HG02840 (cell line): ENCODE results near the gene ZNG1B.
"Not testable (repeated sequence)": the region's sequence is repeated elsewhere in the genome, so short reads cannot be mapped to it uniquely, and the experiment has no call there.

Experiments used
- ATAC-seq: cut with Tn5 transposase; IDR thresholded peaks from one replicate; pipeline ENCODE4 v1.9.1; 2021; ENCODE audit warnings: mild to moderate bottlenecking, moderate library complexity, moderate number of reproducible peaks; ENCODE audit not compliant: unreplicated experiment, low FRiP score

ZNG1B gene

DNA sequence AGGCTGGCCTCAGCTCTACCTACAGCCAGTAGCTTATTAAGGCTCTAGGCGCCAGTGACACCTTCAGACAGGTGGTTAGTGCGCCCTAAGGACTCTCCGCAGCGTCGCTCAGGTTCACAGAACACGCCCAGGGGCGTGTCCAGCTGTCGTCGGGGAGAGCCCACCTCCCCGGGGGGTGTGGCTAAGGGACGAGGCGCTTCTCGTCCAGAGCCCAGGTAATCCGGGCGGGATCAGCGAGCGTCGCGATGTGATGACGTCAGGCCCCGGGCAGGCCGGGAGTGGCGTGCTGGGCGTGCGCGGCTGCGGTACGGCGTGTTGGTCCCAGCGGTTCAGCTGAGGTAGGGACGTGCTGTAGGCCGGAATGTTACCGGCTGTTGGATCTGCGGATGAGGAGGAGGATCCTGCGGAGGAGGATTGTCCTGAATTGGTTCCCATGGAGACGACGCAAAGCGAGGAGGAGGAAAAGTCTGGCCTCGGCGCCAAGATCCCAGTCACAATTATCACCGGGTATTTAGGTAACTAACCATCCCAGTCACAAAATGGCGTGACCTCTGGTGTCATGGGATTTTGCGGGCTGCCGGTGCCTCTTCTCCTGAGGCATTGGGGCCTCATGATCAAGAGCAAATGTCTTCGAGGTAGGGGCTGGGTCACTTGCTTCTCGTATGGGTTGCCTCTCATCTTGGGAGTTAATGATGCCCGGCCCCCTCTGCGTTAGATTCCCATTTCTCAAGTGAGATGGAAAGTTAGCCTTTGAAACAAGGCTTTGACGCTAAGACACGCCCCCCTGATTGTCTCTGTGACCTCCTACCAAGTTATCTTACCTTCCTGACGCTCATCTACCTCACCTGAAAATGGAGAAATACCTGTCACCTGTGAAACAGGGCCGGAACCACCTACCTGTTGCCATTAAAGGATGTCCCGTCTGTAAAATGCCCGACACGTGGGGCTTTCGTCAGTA lies at the start of gene ZNG1B:
Gene ZNG1B (plus strand): TSS at position 184 of the 958 bp plus-strand sequence. CDS start 178 bp downstream, at position 362.
- ATAC-seq, result not testable (repeated sequence)

- peak; percentile 82 for ATAC-seq
Observed at GRCh38 chr2:113390124-113390849, 47.2 kb upstream of the ZNG1B start.

- no peak for ATAC-seq
Observed at GRCh38 chr2:113391073-113391472, 46.4 kb upstream of the ZNG1B start.

DNA sequence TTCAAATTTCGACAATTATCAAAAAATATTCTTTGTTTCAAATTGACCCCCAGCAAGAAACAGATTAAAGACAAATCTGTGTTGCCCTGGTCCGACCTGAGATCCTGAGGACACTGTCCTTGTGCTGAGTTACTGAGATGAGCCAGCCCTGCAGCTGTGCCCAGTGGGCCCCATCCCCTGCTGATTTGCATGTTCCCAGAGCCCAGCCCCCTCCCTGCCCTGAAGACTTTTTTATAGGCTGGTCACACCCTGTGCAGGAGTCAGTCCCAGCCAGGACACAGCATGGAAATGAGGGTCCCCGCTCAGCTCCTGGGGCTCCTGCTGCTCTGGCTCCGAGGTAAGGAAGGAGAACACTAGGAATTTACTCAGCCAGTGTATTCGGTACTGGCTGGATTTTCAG lies 31.4 kb upstream of the ZNG1B start:
- ATAC-seq, result no peak

DNA sequence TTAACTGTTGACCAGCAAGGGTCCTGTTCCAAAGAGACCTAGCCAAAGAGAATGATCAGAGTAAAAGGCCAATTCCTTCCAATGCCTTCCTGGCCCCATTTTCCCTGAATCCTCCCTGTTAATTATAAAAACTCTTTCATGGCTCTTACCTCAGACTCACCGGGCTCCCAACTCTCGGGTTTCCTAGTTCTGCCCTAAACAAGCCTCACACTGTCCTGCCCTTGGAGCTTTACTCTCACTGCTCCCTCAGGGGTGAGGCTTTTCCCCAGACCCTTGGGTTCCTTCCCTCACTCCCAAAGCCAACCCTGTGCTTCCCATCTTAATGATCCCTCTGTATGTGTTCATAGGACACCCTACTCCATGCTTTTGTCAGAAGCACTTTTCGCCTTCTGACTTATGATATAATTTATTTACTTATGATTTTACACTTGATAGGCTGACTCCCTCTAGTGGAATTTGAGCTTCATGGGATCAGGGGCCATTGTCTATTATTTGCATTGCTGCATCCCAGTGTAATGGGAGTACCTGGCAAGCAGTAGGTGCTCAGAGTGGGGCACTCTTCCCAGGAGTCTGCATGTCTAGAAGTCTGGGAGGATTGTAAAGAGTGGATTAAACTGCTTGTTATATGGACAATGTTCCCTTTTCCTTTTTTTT lies 29.9 kb upstream of the ZNG1B start:
- ATAC-seq, result no peak

DNA sequence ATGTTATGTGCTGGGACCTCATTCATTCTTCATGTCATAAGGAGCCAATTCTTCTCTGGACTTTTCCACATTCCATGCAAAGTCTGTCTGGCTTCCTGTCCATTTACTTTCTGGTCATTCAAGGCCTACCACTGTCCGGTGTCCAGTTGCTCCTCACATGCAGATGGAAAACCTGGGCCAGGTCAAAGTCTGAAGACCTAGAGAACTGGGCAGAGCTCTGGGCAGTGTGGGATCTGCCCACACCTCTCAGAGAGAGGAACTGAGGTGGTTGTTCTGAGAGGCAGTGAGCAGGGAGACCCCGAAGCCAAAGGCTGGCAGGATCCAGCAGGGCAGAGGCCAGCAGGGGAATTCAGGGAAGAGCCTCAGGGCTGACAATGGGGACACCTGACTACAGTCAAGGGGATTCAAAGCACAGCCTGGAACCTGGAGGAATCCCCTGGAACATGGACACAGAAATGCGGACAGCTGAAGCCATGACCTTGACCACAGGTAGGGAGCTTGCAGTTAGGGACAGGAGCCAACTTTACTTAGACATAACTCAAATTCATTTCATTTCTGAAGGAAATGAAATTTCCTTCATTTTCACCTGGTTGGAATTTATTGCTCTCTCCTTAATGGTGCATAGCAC lies 25.7 kb upstream of the ZNG1B start:
- ATAC-seq, result not testable (repeated sequence)

- not testable (repeated sequence) for ATAC-seq
Observed at GRCh38 chr2:113412774-113413173, 24.7 kb upstream of the ZNG1B start.

DNA sequence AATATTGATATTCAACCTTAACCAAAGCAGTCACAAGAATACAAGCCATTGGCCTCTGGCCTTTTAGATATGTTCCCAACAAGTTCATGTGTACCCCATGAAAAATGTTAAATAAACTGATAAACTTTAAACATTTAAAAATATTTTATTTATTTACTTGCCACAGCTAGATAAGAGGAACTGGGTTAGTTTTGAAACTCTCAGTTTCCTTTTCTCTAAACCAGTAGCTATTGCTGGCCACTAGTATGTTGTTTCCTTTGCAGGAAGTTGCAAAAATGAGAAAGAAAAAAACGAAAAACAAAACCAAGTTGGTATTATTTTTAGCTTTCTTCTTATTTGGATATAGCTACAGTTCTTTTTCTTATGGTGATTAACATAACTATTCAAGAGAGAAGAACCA lies 5.7 kb upstream of the ZNG1B start:
- not testable (repeated sequence) for ATAC-seq

GRCh38 chr2:113433468-113433867 lies 4.0 kb upstream of the ZNG1B start:
- ATAC-seq, result not testable (repeated sequence)

- ATAC-seq, result not testable (repeated sequence)
Observed at GRCh38 chr2:113465770-113466169, 28.3 kb downstream of the ZNG1B start.

DNA sequence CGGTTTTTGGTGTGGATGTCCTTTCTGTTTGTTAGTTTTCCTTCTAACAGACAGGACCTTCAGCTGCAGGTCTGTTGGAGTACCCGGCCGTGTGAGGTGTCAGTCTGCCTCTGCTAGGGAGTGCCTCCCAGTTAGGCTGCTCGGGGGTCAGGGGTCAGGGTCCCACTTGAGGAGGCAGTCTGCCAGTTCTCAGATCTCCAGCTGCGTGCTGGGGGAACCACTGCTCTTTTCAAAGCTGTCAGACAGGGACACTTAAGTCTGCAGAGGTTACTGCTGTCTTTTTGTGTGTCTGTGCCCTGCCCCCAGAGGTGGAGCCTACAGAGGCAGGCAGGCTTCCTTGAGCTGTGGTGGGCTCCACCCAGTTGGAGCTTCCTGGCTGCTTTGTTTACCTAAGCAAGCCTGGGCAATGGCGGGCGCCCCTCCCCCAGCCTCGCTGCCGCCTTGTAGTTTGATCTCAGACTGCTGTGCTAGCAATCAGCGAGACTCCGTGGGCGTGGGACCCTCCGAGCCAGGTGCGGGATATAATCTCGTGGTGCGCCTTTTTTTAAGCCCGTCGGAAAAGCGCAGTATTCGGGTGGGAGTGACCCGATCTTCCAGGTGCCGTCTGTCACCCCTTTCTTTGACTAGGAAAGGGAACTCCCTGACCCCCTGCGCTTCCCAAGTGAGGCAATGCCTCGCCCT lies 39.3 kb downstream of the ZNG1B start:
- ATAC-seq, result not testable (repeated sequence)

DNA sequence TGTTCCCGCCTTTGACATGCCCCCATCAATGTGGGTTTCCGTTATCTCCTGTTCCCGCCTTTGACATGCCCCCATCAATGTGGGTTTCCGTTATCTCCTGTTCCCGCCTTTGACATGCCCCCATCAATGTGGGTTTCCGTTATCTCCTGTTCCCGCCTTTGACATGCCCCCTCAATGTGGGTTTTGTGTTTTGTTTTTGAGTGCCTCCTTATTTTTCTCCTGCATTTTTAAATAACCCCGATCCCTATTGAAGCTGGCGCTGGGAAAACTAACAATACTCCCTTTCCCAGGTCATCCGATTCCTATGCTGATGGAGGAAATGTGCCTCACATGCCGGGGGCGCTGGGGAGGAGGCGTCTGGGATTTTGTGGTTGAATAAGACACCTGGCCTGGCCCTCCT lies 59.0 kb downstream of the ZNG1B start:
- ATAC-seq, result not testable (repeated sequence)

GRCh38 chr2:113498365-113498764 lies 60.9 kb downstream of the ZNG1B start, which contains the start of gene FOXD4L1:
TSS of gene FOXD4L1 (plus strand) at chr2:113498665. CDS start at chr2:113499257, 592 bp downstream.
- ATAC-seq, result not testable (repeated sequence)

- not testable (repeated sequence) for ATAC-seq
Observed at GRCh38 chr2:113499019-113499885, 61.8 kb downstream of the ZNG1B start.

GRCh38 chr2:113499886-113500722 lies 62.6 kb downstream of the ZNG1B start:
- ATAC-seq, result not testable (repeated sequence)

- not testable (repeated sequence) for ATAC-seq
Observed at GRCh38 chr2:113500723-113501038, 63.2 kb downstream of the ZNG1B start.

GRCh38 chr2:113502216-113503093 lies 65.0 kb downstream of the ZNG1B start:
- ATAC-seq, result not testable (repeated sequence)
